ENCODE data around the gene GNG7.

The GNG7 gene

GRCh38 chr19:2732157-2732725 lies 29.7 kb upstream of the GNG7 start:
- ATAC-seq, result no peak
- Mint-ChIP-seq H3K9me3 (no peaks in the 10 kb centered on the region), H3K36me3 (ENCODE audit: low read depth) (peaks cover 18% of the 10 kb centered on the region), H3K27me3 (no peaks in the 10 kb centered on the region), H3K4me1 (no peaks in the 10 kb centered on the region), H3K27ac (no peak overlapping the region), H3K4me3 (no peak overlapping the region)
- DNase-seq, result no peak

- Mint-ChIP-seq H3K27ac (no peak overlapping the region), H3K27me3 (peaks cover 2% of the 10 kb centered on the region), H3K9me3 (no peaks in the 10 kb centered on the region), H3K4me3 (no peak overlapping the region), H3K36me3 (ENCODE audit: low read depth) (peaks cover 10% of the 10 kb centered on the region), H3K4me1 (peaks cover 3% of the 10 kb centered on the region)
- ATAC-seq, result no peak
- no peak for DNase-seq
Observed at GRCh38 chr19:2731181-2731995, 28.9 kb upstream of the GNG7 start.

DNA sequence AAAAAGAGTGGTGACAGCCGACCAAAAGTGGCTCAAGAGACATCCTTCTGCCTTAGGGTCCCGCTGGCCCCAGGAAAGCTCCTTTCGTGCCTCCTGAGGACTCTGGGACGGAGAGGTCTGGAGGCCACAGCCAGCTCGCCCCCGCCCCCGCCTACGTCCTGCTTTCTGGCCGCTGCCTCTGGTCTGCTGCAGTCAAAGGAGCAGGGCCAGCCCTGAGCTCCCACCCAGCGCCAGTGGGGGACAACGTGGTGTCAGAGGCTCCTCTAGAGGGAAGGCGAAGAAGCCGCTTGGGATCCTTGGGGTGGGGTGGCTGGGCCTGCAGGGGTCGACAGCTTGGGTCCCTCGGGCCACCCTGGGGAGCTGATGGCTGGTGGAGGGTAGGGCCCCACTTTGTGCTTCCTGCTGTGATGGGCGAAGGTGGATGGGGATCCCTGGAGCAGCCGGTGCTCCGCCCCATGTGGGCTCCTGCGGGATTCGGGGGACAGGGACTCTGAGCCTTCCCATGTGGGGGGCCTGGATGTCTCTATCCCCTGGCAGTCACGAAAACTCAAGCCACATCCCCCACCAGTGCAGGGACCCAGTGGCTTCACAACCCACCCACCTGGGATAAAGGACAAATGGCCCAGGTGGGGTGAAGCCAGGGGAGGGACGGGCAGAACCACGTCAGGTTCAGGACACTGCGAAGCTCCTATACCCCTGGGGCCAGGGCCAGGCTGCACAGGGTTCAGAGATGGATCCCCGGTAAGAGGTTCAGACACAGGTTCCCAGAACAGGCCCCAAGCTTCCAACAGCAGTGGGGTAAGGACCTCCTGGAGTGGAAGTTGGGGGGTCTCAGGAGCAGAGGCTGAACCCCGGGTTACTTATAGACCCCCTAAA lies 27.7 kb upstream of the GNG7 start:
- Mint-ChIP-seq H3K4me1 (peaks cover 3% of the 10 kb centered on the region), H3K4me3 (no peak overlapping the region), H3K27ac (no peak overlapping the region), H3K27me3 (peaks cover 2% of the 10 kb centered on the region), H3K9me3 (no peaks in the 10 kb centered on the region), H3K36me3 (ENCODE audit: low read depth) (peaks cover 4% of the 10 kb centered on the region)
- ATAC-seq (no peak), DNase-seq (no peak)

- no peak for DNase-seq
- peaks cover 6% of the 10 kb centered on the region for H3K27me3 Mint-ChIP-seq
- H3K4me1 Mint-ChIP-seq, result peaks cover 3% of the 10 kb centered on the region
- no peaks in the 10 kb centered on the region for H3K36me3 Mint-ChIP-seq (ENCODE audit: low read depth)
- H3K27ac Mint-ChIP-seq, result no peak overlapping the region
- no peaks in the 10 kb centered on the region for H3K9me3 Mint-ChIP-seq
- H3K4me3 Mint-ChIP-seq, result no peak overlapping the region
- ATAC-seq, result no peak
Observed at GRCh38 chr19:2728783-2729387, 26.4 kb upstream of the GNG7 start.

GRCh38 chr19:2727640-2727944 lies 25.1 kb upstream of the GNG7 start:
- Mint-ChIP-seq H3K27ac (no peak overlapping the region), H3K9me3 (no peaks in the 10 kb centered on the region), H3K4me1 (peaks cover 3% of the 10 kb centered on the region), H3K4me3 (no peak overlapping the region), H3K27me3 (peaks cover 6% of the 10 kb centered on the region), H3K36me3 (ENCODE audit: low read depth) (no peaks in the 10 kb centered on the region)
- no peak for ATAC-seq
- no peak for DNase-seq

- H3K27ac Mint-ChIP-seq, result no peak overlapping the region
- ATAC-seq, result no peak
- no peaks in the 10 kb centered on the region for H3K9me3 Mint-ChIP-seq
- H3K27me3 Mint-ChIP-seq, result peaks cover 9% of the 10 kb centered on the region
- H3K36me3 Mint-ChIP-seq (ENCODE audit: low read depth), result no peaks in the 10 kb centered on the region
- H3K4me1 Mint-ChIP-seq, result peaks cover 3% of the 10 kb centered on the region
- DNase-seq, result no peak
- H3K4me3 Mint-ChIP-seq, result no peak overlapping the region
Observed at GRCh38 chr19:2726904-2727639, 24.6 kb upstream of the GNG7 start.

DNA sequence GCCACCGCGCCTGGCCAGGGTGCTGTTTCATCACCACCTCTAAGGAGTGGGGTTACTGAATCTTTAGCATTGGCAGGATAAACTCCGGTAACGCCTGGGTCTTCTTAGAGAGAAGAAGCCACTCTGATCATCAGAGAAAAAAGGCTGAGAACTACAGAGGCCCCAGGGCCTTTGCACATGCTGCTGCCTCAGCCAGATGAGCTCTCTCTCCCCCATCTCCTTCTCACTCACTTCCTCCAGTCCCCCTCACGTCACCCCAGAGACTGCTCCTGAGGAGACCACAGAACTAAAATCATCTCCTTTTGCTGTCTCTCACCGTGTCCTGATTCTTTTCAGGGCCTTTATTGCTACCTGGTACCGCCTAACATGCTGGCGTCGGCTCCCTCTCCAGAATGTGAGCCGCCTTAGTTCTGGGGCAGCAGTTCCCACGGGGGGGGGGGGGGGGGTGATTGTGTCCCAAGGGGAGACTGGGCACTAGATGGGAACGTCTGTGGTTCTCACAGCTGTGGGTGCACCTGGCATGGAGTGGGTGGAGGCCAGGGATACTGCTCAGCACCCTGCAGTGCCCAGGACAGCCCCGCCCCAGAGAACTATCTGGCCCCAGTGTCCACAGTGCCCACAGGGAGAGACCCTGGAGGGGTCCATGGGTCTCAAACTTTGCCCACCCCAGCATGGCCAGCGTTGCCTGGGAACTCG lies 23.8 kb upstream of the GNG7 start:
- no peaks in the 10 kb centered on the region for H3K36me3 Mint-ChIP-seq (ENCODE audit: low read depth)
- peaks cover 15% of the 10 kb centered on the region for H3K27me3 Mint-ChIP-seq
- ATAC-seq, result no peak
- H3K4me1 Mint-ChIP-seq, result peaks cover 3% of the 10 kb centered on the region
- no peaks in the 10 kb centered on the region for H3K9me3 Mint-ChIP-seq
- H3K27ac Mint-ChIP-seq, result no peak overlapping the region
- H3K4me3 Mint-ChIP-seq, result no peak overlapping the region
- no peak for DNase-seq

DNA sequence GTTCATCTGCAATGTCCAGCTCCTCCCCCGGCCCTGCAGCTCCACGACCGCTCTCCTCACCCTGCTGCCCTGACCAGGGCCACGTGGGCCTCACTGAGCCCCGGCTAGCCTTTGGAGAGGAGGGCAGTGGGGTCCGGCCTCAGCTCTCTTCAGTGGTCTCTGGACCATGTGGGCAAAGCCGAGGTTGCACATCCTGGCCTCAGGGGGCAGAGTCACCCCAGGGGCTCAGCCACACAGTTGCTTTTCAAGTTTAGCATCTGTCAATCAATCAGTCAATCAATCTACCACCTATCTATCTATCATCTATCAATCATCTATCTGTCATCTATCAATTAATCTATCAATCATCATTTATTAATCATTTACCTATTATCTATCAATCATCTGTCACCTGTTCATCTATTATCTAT lies 21.7 kb upstream of the GNG7 start:
- Mint-ChIP-seq H3K9me3 (no peaks in the 10 kb centered on the region), H3K4me3 (no peak overlapping the region), H3K36me3 (ENCODE audit: low read depth) (no peaks in the 10 kb centered on the region), H3K27me3 (peaks cover 21% of the 10 kb centered on the region), H3K27ac (no peak overlapping the region), H3K4me1 (peaks cover 8% of the 10 kb centered on the region)
- ATAC-seq (no peak), DNase-seq (no peak)

GRCh38 chr19:2723747-2724146 lies 21.3 kb upstream of the GNG7 start:
- no peak for ATAC-seq
- H3K27ac Mint-ChIP-seq, result no peak overlapping the region
- H3K9me3 Mint-ChIP-seq, result no peaks in the 10 kb centered on the region
- peaks cover 8% of the 10 kb centered on the region for H3K4me1 Mint-ChIP-seq
- no peak for DNase-seq
- H3K4me3 Mint-ChIP-seq, result no peak overlapping the region
- peaks cover 24% of the 10 kb centered on the region for H3K27me3 Mint-ChIP-seq
- H3K36me3 Mint-ChIP-seq (ENCODE audit: low read depth), result no peaks in the 10 kb centered on the region

GRCh38 chr19:2723345-2723715 lies 20.8 kb upstream of the GNG7 start:
- Mint-ChIP-seq H3K27me3 (peaks cover 24% of the 10 kb centered on the region), H3K4me1 (peaks cover 8% of the 10 kb centered on the region), H3K36me3 (ENCODE audit: low read depth) (no peaks in the 10 kb centered on the region), H3K4me3 (no peak overlapping the region), H3K9me3 (no peaks in the 10 kb centered on the region), H3K27ac (no peak overlapping the region)
- DNase-seq, result no peak
- ATAC-seq, result no peak

GRCh38 chr19:2722541-2723344 lies 20.2 kb upstream of the GNG7 start:
- no peak overlapping the region for H3K4me3 Mint-ChIP-seq
- H3K27me3 Mint-ChIP-seq, result peaks cover 24% of the 10 kb centered on the region

GRCh38 chr19:2721570-2722540 lies 19.4 kb upstream of the GNG7 start:
- Mint-ChIP-seq H3K9me3 (no peaks in the 10 kb centered on the region), H3K4me3 (peak overlapping the region; percentile 45), H3K27me3 (peaks cover 22% of the 10 kb centered on the region), H3K36me3 (ENCODE audit: low read depth) (no peaks in the 10 kb centered on the region), H3K4me1 (peaks cover 4% of the 10 kb centered on the region), H3K27ac (no peak overlapping the region)
- ATAC-seq (no peak), DNase-seq (no peak)

More at GRCh38 chr19:2722541-2723344, 20.2 kb upstream of the GNG7 start:
- no peak for DNase-seq
- H3K9me3 Mint-ChIP-seq, result no peaks in the 10 kb centered on the region
- H3K4me1 Mint-ChIP-seq, result peaks cover 8% of the 10 kb centered on the region
- no peak for ATAC-seq
- H3K27ac Mint-ChIP-seq, result no peak overlapping the region
- H3K36me3 Mint-ChIP-seq (ENCODE audit: low read depth), result no peaks in the 10 kb centered on the region
